GM21360 (cell line): Measurements from ENCODE around the gene TTC28.
"Not testable (repeated sequence)": the region's sequence is repeated elsewhere in the genome, so short reads cannot be mapped to it uniquely, and the experiment has no call there.

Source experiments
- ATAC-seq: cut with Tn5 transposase; IDR thresholded peaks from one replicate; pipeline ENCODE4 v1.9.1; 2021; ENCODE audit warnings: mild to moderate bottlenecking, moderate library complexity; ENCODE audit not compliant: unreplicated experiment

TTC28 gene

DNA sequence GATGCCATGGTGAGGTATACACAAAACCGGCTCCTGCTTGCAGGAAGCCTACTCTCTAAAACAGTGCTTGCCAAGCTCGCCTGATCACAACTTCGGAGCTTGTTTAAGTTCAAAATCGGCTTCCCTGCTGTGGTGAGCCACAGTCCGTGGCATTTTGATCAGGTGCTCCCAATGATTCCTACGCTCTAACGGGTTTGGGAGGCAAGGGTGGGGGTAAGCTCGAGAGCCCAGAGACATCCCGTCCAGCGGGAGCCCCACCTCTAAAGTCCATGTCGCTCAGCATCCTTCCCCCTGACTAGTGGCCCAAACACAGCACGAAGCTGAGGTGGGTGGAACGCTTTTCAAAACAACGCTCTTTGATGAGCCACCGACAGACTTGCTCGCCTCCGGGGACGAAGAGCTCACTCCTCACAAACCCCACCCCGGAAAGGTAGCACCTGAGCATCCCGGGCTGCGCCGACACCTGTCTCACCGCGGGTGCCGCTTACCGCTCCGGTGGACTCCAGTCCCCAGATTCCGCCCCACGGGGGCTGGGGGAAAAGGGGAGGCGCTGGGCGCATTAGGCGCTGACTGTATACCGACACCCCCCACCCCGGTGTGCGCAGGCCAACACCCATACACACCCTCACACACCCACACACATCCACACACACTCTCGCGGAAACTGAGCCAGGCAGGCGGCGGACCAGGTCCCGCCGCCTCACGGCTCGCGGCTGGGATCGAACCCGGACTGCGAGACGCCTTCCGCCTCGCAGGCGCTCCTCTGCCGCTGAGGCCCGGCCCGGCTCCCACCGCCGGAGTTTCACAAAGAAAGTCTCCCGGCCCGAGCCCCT is 646 bp downstream of the TTC28 start:
- ATAC-seq, result not testable (repeated sequence)

DNA sequence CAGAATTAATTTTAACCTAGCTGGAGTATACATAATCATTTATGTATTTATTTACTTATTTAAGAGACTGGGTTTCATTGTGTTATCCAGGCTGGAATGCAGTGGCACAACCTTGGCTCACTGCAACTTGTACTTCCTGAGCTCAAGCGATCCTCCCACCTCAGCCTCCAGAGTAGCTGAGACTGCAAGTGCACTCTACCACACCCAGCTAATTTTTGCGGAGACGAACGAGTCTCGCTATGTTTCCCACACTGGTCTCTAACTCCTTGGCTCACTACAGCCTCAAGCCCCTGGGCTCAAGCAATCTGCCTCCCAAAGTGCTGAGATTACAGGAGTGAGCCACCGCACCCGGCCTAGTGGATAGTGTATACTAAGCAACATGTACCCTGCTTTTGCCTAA is 1.5 kb downstream of the TTC28 start:
- ATAC-seq, result not testable (repeated sequence)

DNA sequence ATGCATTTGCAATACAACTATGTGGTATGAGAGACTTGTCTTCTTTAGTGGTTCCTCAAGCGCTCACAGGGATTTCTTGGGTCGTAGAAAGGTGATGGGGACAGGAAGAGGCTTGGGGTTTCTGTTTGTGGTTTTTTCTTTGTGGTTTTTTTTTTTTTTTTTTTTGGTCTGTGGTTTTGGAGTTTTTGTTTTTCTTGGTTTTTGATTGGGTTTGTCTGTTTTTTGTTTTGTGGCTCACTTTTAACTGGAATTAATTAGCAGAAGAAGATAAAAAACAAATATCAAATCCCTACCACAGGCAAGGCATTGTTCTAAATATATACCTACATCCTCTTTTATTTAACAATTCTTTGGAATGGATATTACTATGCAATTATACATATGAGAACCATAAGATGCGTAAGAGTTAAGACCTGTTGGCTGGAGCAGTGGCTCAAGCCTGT is 5.5 kb downstream of the TTC28 start:
- no peak for ATAC-seq

DNA sequence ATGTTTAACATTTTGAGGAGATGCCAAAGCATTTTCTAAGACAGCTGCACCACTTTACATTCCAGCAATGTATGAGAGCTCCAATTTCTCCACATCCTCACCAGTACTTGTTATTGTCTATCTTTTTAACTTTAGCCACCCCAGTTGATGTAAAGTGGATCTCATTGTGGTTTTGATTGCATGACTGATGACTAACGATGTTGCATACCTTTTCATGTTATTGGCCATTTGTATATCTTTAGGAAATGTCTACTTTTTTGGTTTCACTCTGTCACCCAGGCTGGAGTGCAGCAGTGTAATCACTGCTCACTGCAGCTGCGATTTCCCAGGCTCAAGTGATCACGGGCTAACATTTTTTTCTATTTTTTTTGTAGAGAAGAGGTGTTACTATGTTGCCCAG is 8.9 kb downstream of the TTC28 start:
- ATAC-seq, result no peak

DNA sequence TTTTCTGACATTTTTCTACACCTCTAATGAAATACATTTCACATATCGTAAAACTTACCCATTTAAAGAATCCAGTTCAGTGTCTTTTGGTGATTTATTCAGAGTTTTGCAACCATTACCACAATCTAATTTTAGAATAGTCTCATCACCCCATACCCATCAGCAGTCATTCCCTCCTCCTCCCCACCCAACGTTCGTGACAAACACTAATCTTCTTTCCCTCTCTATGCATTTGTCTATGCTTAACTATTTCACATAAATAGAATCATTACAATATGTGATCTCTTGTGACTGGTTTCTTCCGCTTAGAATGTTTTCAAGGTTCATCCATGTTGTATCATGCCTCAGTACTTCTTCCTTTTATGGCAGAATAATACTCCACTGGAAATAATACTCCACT is 9.5 kb downstream of the TTC28 start:
- no peak for ATAC-seq

DNA sequence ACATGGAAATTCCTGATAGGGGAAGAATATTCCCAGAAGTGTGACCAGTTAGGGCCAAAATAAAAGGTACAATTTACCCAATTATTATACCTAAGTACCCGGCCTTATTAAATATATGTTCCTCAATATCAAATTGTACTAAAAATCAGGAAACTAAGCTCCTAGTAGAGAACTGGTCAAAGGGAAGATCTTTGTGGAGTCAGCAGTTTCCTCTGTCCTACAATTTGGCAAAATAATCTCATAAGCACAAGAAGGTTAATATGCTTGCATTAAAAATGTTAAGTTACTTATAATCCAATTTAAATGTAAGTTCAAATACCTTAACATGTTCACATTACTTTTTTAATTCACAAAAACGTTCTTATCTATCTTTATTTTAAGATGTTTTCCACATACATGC is 10.3 kb downstream of the TTC28 start:
- ATAC-seq, result no peak

DNA sequence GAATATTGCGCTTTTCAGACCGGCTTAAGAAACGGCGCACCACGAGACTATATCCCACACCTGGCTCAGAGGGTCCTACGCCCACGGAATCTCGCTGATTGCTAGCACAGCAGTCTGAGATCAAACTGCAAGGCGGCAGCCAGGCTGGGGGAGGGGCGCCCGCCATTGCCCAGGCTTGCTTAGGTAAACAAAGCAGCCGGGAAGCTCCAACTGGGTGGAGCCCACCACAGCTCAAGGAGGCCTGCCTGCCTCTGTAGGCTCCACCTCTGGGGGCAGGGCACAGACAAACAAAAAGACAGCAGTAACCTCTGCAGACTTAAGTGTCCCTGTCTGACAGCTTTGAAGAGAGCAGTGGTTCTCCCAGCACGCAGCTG is 16.1 kb downstream of the TTC28 start:
- ATAC-seq, result not testable (repeated sequence)

DNA sequence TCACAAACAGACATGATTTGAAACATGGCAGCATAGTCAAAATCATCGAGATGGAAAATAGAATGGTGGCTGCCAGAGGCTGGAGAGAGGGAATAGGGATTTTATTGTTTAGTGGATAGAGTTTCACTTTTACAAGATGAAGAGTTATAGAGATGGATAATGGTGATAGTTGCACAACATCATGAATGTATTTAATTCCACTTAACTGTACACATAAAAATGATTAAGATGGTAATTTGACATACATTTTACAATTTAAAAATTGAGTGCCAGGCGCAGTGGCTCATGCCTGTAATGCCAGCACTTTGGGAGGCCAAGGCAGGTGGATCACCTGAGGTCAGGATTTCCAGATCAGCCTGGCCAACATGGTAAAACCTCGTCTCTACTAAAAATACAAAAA is 21.2 kb downstream of the TTC28 start:
- ATAC-seq, result no peak

DNA sequence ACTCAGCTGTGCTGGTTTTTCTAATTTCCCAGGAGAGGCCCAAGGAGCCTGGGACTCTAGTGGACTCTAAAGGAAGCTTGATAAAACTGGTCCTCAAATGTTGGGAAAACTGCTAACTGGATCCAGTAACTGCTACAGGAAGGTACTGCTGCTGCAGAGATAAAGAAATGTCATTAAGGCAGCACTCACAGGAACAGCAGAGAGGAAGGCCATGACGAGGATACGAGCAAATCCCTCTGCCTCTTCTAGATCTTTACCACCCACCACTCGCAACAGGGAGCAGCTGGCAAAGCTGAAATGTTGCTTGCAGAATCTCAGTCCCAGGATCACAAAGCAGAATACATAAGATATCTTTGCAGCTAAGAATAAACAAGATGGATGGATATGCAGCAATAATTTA is 23.5 kb downstream of the TTC28 start:
- ATAC-seq, result no peak

DNA sequence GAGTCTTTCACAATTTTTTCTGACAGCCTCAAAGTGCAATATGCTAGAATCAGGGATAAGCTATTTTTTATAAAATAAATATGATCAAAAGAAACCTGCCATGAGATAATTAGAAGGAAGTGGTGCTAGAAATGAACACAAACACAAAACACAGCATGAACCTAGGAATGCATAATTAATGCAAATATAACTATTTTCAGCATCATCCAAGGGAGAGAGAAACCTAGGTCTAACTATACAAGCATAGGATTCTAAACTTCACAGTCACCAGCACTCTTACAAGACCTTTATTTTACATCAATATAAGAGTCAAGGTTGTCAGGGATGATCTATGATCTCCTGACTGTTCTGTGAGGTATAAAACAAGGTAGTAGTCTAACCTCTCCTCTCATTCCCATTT is 29.2 kb downstream of the TTC28 start:
- ATAC-seq, result no peak

DNA sequence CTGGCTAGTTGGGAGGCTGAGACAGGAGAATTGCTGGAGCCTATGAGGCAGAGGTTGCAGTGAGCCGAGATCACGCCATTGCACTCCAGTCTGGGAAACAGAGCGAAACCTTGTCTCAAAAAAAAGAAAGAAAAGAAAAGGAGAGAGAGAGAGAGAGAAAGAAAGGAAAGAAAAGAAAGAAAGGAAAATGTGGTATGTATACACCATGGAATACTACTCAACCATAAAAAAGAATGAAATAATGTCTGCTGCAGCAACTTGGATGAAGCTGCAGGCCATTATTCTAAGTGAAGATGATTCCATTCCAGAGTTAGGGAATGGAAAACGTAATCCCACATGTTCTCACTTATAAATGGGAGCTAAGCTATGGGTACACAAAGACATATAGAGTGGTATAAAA is 30.8 kb downstream of the TTC28 start:
- ATAC-seq, result no peak

DNA sequence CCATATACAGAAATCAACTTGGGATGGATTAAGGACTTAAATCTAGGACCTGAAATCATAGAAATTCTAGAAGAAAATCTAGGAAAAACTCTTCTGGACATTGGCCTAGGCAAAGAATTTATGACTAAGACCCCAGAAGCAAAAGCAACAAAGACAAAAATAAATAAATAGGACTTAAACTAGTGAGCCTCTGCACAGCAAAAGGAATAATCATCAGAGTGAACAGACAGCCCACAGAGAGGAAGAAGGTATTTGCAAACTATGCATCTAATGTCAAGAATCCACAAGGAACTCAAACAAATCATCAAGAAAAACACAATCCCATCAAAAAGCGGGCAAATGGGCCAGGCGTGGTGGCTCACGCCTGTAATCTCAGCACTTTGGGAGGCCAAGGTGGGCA is 32.4 kb downstream of the TTC28 start:
- no peak for ATAC-seq

DNA sequence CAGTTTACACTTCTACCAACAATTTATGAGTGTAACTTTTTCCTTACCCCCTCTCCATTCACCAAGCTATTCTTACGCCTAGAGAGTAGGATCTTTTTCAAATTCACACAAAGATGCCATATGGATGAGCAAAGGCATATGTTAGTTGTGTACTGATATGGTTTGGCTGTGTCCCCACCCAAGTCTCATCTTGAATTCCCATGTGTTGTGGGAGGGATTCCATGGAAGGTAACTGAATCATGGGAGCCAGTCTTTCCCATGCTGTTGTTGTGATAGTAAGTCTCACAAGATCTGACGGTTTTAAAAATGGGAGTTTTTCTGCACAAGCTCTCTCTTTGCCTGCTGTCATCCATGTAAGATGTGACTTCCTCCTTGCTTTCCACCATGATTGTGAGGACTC is 40.3 kb downstream of the TTC28 start:
- ATAC-seq, result no peak

DNA sequence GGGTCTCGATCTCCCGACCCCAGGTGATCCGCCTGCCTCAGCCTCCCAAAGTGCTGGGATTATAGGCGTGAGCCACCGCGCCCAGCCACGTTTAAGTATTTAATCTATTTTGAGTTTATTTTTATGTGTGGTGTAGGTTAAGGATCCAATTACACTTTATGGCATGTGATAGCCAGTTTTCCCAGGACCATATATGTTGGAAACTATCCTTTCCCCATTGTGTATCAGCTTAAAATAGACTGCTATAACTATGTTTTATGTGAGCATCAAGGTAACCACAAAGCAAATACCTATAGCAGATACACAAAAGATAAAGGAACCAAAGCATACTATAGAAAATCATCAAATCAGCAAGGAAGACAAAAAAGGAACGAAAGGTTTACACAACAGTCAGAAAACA is 42.4 kb downstream of the TTC28 start:
- no peak for ATAC-seq

DNA sequence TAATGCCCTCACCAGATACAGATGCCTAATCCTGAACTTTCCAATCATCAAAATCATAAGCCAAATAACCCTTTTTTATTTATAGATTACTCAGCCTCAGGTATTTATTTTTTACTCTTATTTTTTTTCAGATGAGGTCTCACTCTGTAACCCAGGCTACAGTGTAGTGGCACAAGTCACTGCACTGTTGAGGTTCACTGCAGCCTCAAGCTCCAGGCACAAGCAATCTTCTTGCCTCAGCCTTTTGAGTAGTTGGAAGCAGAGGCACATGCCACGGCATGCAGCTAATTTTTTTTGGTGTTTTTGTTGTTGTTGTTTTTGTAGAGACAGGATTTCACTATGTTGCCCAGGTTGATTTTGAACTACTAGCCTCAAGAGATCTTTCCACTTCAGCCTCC is 49.5 kb downstream of the TTC28 start:
- ATAC-seq, result no peak

DNA sequence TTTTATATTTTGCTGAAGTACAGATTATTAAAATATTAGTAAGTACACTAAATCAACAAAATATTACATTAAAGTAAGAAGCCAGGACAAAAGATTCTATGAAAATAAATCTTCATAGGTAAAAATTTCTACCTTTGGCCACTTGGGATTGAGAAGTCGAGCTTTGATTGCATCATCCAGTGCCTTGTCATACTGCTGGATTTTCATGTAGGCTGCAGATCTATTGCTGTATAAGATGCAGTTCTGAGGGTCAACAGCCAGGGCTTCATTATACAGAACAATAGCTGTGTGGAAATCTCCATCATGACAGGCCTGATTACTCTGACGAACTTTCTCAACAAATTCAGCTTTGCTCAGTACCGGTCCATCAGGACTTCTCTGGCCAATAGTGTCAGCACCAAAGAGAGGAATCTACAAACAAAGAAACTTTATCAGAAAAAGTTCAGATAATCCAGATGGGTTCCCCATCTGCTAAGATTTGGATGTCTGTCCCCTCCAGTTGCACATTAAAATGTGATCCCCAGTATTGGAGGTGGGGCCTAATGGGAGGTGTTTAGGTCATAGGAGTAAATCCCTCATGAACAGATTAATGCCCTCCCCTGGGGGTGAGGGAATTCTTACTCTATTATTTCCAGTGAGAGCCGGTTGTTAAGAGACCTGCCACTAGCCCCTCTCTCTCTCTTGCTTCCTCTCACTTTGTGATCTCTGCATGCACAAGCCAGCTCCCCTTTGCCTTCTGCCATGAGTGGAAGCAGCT is 50.0 kb downstream of the TTC28 start:
- no peak for ATAC-seq

DNA sequence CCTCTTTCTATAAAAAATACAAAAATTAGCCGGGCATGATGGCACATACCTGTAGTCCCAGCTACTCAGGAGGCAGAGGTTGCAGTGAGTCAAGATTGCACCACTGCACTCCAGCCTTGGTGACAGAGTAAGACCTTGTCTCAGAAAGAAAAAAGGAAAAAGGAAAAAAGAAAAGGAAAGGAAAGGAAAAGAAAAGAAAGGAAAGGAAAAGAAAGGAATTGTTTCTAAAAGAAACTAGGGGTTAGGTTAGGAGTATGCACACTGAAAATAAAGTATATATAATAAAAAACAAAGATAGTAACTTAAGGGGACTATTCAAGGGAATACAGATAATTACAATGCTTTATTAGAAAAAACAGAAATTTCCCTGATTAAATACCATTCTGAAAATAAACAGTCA is 50.9 kb downstream of the TTC28 start:
- ATAC-seq, result no peak

DNA sequence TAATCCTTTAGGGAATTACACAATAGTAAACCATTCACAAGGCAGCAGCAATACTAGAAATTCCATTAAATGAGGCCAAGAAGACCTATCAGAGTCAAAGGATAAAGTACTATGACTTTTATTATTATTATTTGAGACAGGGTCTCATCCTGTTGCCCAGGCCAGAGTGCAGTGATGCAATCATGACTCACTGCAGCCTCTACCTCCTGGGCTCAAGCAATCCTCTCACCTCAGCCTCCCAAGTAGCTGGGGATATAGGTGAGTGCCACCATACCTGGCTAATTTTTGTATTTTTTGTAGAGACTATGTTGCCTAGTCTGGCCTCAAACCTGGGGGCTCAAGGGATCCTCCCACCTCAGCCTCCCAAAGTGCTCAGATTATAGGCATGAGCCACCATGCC is 51.8 kb downstream of the TTC28 start:
- ATAC-seq, result no peak

DNA sequence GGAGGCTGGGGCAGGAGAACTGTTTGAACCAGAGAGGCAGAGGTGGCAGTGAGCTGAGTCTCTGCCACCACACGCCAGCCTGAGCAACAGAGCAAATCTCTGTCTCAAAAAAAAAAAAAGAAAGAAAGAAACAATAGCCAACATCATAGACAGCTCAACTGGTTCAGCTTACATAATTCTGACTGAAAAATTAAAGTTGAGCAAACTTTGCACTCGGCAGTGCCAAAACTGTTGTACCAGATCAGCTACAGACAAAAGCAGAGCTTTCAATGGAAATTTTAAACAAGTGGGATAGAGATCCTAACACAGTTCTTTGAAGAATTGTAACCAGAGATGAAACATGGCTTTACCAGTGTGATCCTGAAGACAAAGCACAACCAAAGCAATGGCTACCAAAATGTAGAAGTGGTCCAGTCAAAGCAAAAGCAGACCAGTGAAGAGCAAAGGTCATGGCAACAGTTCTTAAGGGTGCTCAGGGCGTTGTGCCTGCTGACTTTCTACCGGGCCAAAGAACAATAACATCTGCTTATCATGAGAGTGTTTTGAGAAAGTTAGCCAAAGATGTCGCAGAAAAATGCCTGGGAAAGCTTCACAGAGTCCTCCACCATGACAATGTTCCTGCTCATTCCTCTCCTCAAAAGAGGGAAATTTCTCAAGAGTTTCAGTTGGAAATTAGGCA is 59.3 kb downstream of the TTC28 start:
- ATAC-seq, result no peak

DNA sequence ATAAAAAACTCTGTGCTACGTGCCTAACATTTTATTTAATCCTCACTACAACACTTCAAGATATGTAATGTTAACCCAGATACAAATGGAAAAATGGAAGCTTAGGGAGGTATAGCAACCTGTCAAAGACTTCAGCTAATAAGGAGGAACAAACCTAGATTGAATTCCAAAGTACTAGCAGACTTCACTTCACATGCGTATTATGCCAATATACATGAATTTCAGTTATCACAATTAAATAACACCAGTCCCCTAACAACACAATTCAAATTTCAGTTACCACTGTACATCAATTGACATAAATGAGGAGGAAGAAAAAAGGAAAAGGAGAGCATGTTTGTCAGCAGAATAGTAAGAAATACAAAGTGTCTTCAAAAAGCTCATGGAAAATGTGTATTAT is 60.4 kb downstream of the TTC28 start:
- no peak for ATAC-seq

DNA sequence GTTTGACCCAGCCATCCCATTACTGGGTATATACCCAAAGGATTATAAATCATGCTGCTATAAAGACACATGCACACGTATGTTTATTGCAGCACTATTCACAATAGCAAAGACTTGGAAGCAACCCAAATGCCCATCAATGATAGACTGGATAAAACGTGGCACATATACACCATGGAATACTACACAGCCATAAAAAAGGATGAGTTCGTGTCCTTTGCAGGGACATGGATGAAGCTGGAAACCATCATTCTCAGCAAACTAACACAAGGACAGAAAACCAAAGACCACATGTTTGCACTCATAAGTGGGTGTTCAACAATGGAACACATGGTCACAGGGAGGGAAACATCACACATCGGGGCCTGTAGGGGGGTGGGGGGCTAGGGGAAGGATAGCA is 64.2 kb downstream of the TTC28 start:
- ATAC-seq, result not testable (repeated sequence)

DNA sequence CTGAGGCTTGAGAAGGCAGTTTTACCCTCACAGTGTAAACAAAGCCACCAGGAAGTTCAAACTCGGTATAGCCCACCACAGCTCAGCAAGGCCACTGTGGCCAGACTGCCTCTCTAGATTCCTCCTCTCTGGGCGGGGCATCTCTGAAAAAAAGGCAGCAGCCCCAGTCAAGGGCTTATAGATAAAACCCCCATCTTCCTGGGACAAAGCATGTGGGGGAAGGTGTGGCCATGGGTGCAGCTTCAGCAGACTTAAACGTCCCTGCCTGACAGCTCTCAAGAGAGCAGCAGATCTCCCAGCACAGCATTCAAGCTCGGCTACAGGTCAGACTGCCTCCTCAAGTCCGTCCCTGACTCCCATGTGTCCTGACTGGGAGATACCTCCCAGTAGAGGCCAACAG is 69.7 kb downstream of the TTC28 start:
- no peak for ATAC-seq
